ENCODE data around the gene PIGQ.

DNA sequence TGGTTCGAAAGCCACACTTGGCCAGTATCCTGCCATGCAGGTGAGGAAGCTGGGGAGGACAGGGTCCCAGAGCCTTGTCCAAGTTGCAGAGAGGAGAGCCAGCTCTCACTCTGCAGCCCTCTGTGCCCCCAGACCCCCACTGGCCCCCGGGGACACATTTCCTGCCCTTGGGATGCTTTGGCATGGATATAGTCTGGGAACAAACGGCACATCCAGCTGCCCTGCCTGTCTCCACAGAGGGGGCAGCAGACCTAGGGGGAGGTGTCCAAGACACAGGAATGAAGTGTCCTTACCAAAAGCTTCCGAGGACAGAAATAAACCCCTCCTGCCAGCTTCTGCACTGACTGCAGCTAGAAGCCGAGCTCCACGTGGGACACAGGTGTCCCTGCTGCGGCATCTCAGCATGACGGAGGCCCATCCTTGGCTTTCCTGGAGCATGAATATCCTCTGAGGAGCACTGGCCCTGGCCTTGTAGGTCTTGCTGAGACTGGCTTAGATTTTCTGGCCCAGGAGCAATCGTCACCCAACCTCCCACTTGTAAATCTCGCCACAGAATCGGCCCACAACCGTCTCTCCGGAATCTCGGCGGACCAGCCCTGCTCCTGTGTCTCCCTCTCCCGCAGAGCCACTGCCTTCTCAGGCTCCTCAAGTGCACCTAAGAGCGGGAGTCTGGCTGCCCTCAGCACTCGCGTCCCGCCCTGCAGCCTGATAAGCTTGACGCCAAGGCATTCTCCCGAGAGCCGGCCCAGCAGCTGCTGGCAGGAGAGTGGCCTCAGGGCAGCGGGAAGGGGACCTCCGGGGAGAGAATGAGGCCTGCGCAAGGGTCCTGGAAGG lies 43.4 kb upstream of the PIGQ start:
- TF ChIP-seq, protein P1, sequence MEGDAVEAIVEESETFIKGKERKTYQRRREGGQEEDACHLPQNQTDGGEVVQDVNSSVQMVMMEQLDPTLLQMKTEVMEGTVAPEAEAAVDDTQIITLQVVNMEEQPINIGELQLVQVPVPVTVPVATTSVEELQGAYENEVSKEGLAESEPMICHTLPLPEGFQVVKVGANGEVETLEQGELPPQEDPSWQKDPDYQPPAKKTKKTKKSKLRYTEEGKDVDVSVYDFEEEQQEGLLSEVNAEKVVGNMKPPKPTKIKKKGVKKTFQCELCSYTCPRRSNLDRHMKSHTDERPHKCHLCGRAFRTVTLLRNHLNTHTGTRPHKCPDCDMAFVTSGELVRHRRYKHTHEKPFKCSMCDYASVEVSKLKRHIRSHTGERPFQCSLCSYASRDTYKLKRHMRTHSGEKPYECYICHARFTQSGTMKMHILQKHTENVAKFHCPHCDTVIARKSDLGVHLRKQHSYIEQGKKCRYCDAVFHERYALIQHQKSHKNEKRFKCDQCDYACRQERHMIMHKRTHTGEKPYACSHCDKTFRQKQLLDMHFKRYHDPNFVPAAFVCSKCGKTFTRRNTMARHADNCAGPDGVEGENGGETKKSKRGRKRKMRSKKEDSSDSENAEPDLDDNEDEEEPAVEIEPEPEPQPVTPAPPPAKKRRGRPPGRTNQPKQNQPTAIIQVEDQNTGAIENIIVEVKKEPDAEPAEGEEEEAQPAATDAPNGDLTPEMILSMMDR (IDR thresholded peaks at IDR 0.05; ENCODE audit: low read depth, low read length): no peak
- no peak for TF ChIP-seq EZH2phosphoT487 (IDR thresholded peaks at IDR 0.05; ENCODE audit: low read depth)
